D721Med (cell line): ENCODE results near the gene PPP1R12A.

Experiments
- DNase-seq: peaks from one replicate; pipeline ENCODE4 v3.0.0; 2011; ENCODE audit warnings: low spot score; ENCODE audit not compliant: insufficient read length
- FAIRE-seq: peaks from 2 replicates; lab custom pipeline; 2011; peaks lifted over from hg19 to GRCh38; lab: Jason Lieb, UNC
- TF ChIP-seq, protein P1 (sequence below): IDR thresholded peaks from 2 replicates; pipeline ENCODE4 v1.5.1; 2012; ENCODE audit warnings: mild to moderate bottlenecking, control low read depth; ENCODE audit not compliant: insufficient read depth; ENCODE audit errors: missing control alignments

PPP1R12A gene

DNA sequence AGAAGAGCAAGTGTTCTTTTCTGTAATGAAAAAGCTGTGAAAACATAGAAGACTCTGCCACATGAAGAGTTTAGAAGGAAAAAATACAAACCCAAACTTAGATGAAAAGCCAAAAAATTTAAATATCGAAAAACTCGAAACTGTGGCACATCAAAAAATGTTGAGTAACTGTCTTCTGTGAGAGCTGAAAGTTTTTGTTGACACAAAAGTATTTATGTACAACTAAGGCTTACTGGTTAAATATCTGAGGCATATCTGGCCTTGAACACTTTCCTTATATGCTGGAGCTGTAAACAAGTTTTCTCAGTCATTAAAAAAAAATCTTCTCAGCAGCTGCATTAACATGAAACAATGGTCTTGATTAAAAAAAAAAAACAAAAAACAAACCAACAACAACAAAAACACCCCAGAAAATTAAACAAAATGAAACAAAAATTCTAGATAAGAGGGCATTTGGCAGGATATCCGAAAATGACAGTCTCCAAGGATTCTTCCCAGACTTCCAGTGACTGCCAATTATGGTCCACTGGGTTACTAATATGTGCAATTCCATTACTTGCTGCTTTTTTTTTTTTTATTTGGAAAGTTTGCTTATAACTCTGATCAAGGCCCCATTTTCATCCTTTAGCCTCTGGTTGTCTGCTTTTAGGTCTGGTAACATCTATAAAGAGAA lies 159.4 kb downstream of the PPP1R12A start:
- TF ChIP-seq, protein P1, sequence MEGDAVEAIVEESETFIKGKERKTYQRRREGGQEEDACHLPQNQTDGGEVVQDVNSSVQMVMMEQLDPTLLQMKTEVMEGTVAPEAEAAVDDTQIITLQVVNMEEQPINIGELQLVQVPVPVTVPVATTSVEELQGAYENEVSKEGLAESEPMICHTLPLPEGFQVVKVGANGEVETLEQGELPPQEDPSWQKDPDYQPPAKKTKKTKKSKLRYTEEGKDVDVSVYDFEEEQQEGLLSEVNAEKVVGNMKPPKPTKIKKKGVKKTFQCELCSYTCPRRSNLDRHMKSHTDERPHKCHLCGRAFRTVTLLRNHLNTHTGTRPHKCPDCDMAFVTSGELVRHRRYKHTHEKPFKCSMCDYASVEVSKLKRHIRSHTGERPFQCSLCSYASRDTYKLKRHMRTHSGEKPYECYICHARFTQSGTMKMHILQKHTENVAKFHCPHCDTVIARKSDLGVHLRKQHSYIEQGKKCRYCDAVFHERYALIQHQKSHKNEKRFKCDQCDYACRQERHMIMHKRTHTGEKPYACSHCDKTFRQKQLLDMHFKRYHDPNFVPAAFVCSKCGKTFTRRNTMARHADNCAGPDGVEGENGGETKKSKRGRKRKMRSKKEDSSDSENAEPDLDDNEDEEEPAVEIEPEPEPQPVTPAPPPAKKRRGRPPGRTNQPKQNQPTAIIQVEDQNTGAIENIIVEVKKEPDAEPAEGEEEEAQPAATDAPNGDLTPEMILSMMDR = no peak
- DNase-seq (no peak), FAIRE-seq (no peak)

DNA sequence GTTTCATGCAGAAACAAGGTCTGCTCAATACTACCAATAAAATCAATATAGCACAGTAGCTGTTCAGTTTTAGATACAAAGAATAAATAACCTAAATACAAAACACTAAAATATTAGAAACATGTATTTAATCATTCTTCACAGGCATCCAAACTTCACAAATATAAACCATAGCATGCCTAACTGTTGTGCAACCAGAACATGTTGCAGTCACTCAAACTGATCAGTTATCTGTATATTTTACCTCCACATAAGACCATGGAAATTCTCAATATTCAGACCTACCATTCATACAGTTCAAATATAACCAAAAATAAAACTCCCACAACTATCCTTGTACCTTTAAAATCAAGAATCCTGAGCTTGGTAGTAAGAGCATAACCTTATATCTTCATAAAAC lies 161.0 kb downstream of the PPP1R12A start:
- TF ChIP-seq, protein P1 = no peak
- no peak for DNase-seq
- no peak for FAIRE-seq

DNA sequence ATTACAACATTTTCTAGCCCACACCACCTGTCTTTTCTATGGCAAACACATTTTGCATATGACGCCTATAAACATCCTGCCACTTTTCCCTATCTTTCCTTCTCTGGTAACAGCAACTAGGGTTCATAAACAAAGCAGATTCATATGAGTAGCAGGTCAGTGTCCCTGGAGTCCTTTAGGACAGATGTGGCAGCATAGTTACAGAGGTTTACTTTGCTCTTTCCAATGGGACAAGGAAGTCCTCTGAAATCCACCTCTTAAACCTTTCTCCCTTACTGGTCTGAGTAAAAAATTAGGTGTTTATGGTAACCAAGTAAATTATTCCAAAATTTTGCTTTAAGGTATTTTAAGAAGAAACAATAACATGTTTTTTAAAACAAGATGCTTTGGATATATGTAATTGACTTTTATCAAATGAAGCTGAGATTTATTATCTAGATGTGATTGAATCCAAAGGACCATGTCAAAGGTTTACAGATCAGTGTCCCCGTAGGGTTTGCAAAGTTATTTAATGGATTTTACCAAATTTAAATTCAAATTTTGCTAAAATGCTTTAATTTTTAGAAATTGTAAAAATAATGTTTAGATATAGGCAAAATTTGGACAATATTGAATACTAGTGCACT lies 164.9 kb downstream of the PPP1R12A start:
- no peak for DNase-seq
- no peak for FAIRE-seq
- TF ChIP-seq, protein P1 = no peak

DNA sequence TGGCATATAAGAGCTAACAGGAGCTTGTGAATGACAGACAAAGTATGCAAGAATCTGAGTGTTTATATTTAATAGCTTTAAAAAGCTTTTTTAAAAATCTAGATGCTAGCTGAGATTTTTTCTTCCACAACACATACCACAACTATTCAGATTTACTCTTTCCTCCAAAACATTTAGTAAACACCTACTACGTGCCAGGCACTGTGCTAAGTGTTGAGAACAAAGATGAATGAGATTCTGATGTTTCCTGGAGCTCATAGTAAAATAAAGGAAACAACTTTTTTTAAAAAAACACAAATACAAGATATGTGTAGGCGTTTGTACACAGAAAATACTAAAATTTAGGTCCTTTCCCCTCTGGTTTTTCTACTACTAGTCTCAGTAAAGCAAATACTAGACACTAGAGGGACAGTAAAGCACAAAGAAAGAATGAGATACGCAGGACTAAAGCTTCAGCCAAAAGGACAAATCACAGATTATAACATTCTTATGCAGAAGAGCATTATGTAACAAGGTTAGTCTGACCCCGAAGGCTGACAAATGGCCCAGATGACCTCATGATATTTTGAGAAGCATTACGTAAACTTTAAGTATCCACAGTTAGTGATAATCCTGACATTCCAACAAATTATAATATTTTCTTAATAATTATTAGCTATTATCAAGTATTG lies 165.6 kb downstream of the PPP1R12A start:
- TF ChIP-seq, protein P1 = no peak
- FAIRE-seq = no peak

DNA sequence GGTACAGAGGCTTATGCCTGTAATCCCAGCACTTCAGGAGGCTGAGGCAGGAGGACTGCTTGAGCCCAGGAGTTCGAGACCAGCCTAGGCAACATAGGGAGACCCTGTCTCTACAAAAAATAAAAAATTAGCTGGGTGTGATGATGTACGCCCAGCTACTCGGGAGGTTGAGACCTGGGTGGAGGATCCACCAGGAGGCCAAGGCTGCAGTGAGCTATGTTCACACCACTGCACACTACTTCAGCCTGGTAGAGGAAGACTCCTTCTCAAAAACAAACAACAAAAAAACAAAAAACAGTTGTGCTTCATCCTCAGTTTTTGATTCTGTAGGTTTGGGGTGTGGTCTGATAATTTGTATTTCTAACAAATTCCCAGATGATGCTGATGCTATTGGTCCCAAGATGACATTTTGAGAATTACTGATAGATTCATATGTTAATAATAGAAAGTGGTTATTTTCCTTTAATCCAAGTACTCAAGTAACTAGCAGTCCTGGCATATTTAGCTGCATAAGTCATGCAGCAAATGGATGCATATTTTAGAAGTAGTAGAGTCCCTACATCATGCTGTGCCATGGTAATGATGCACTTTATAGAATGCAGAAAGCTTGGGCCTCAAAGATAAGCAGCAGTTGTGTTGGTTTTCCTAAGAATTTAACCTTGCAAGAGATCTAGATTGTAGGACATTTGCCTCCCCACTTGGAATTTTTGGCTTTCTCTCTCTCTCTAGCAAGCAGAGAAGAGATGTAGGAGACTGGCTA lies 168.0 kb downstream of the PPP1R12A start:
- no peak for DNase-seq
- FAIRE-seq = no peak
- TF ChIP-seq, protein P1 = no peak

More for the DNA sequence above, 165.6 kb downstream of the PPP1R12A start:
- DNase-seq = no peak

DNA sequence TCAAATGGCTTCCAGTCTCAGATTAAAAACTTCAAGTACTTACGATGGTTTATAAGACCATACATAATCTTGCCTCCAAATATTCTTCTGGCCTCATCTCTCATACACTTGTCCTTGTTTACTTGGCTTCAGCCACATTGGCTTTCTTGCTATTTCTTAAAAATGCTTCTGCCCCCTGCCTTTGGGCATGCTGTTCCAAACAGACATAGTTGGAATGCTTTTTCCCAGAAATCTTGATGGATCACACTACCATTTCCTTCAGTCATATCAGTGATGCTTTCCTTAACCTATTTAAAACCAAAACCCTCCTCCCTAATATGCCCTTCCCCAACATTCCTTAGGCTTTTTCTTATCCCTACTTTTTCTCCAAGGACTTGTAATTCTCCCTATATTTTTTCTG lies 169.7 kb downstream of the PPP1R12A start:
- TF ChIP-seq, protein P1 = no peak
- FAIRE-seq (no peak), DNase-seq (no peak)
